NCI-H2029 treated with DMSO at 0.1 percent for 48 hours (cell line): Measurements from ENCODE around the gene AFAP1.

Experiments used
- DNase-seq: peaks from one replicate; lab custom pipeline; 2025; lab: John Stamatoyannopoulos, UW

AFAP1 gene

DNA sequence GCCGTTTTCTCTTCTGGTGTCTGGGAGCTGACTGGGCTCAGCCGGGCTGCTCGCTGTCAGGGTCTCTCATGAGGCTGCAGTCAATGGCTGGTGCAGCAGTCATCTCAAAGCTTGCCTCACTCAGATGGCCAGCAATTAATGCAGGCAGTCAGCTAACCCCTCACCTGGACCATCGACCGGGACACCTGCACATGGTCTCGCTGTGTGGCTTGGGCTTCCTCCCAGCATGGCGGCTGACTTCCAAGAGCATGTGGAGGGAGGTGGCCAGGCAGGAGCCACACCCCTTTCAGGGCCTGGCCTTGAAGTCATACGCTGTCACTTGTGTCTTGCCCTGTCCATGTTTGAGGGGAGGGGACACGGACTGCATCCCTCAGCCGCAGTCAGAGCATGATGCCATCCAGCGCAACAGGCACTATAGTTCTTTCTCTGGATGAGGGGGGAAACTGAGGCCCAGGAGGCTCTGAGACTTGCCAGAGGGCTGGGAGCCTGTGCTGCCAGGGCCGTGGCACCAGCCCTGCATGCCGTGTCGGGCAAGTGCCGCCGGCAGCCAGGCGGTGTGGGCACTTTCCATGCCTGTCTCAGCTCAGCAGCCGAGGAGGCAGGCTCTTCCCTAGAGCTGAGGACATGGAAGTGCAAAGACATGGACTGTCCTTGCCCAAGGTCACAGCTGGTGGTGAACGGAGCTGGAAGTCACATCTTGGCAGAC, 201.8 kb downstream of the AFAP1 start:
- no peak for DNase-seq

DNA sequence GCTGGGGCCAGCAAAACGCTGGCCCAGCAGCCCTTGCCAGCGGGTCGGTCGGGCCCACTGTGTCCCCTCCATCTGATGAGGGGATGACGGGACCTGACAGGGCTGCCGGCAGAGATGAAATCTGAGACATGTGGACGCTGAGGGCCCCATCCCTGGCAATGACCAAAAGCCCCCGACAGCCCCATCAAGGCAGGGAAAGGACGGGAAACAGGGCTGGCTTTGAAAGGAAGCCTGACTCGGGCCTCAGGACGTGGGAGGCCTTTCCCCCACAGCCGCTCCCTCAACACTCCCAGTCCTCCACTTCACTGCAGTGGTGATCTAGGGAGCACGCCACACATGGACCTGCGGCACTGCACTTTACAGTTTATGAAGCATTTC, 202.4 kb downstream of the AFAP1 start:
- no peak for DNase-seq

DNA sequence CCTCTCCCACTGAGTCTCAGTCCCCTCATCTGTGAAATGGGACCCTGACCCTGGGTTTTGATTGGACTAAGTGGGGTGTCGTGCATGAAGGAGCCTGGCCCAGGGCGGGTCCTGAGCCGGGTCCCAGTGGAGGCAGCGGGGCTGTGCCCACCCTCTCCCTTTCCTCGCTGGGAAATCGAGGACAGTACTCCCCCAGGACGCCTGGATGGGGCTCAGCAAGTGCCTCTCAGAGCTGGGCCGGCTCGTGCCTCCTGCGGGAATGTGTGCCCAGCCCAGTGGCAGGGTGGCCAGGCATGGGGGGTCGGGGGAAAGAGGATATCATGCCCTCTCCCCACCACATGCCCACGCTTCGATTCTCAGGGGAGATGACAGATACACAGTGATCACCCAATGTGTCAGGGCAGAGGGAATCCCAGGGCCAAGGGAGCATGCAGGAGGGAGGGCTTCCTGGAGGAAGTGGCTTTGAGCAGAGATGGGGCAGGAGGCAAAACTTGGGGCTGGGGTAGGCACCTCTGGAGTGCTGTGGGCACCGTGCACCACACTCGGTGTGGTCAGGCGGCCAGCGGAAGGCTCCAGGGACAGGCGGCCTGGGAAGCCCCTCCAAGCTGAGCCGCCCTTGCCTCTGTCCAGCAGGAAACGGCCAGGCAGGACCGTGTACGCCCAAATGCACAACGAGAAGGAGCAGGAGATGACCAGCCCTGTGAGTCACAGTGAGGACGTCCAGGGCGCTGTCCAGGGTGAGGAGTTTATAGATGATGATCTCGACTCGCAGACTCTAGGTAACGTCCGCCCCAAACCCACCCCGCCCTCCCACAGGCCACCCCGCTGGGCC, 203.0 kb downstream of the AFAP1 start:
- no peak for DNase-seq

DNA sequence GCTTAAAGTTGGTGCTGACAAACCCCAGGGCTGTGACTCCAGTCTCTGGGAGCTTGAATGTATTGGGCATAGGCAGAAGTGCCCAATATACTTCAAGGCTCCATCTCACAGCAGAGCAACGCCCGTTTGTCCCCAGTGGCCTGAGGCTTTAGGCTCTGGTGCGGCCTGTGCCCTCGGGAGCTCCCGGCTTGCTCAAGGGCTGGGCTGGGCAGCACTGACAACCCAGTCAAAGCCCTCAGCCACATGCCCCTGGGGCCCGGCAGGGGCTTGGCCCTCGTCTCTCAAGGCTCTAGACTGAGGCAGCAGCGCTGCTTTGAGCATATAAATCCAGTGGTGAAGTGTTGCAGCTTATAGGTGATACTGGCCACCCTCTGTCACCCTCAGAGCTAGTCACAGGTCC, 203.7 kb downstream of the AFAP1 start:
- no peak for DNase-seq

DNA sequence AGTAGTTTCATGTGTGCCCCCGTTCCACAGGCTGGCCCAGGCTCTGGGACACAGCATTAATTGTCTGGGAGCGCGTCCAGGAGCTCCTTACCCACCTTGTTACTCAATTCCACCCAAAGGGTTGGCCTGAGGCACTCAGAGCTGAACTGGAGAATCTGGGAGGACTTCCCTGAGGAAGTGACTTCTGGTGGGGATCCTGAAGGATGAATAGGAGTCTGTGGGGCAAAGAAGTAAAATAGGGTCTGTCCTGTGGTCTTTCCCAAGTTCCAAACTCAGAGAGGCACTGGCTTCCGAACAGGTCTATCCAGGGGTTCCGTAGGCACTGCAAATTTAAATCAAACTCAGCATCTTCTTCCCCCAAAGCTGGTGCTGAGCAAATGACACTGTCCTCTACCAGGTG, 204.3 kb downstream of the AFAP1 start:
- DNase-seq = no peak

DNA sequence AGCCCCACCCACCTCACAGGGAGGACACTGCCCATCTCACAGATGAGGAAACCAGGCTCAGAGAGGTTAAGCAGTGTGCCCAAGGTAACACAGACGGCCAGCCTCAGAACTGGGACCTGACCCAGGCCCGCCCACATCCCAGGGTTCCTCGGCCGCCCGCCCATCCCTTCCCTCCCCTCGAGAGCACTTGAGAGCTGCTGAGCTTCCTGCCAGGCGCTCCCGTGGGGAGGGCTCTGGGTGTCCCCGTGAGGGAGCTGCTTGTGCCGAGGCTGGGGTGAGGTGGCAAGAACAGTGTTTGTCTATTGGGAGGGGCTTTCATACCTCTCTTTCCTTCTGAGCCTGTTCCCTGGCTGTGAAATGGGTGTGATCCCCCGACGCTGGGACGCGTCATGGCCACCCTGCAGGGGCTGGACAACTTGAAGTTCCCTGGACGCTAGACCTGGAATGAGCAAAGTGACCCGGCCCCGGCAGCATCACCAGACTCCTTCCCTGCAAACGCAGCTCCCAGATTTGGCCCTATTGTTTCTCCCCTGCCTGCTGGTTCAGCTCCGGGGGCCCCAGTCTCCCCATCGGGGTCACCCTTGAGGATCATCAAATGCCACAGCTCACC, 204.9 kb downstream of the AFAP1 start:
- peak; percentile 8 for DNase-seq

DNA sequence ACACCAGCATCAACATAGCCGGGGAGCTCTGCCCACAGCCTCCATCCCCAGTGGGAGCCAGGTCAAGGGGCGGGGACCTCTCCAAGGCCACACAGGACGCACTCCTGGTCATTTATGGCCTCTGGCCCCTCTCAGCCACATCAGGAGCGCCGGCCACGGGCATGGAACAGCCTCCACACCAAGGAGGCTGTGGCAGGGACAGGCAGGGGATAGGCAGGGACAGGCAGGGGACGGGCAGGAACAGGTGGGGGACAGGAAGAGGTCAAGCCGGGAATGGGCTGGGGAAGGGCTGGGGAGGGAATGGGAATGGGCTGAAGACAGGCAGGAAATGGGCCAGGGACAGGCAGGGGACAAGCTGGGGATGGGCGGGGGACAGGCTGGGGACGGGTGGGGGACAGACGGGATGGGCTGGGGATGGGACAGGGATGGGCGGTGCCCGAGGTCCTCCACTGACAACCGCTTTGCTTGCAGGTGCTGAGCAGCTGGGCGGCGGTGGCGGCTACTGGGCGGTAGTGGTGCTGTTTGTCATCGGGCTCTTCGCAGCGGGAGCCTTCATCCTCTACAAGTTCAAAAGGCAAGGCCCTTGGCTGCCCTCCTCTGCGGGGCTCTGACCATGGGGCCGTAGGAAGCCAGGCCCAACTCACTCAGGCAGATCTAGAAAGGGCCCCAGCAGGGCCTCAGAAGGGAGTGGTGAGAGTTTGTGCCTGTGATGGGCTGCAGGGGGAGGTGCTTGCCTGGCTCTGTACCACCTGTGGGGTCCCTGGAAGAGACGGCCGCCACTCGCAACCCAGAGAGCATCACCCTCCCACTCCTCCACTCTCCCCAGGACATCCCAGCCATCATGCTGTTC, 205.6 kb downstream of the AFAP1 start:
- DNase-seq = no peak

DNA sequence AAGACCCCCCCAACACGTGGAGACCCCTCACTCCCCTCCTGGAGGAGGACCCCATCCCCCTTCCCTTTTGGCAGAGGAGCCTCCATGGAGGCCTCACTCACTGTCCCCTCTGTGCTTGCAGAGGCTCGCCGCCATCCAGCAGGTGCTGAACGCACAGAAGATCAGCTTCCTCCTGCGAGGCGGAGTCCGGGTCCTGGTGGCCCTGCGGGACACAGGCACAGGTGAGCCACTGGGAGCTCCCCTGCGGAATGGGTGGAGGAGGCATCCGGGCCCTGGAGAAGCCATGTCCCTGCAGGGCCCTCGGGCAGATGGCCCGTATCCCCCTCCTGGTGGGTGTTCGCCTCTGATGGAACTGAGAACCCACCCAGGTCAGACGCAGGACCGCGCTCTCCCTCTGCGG, 206.5 kb downstream of the AFAP1 start:
- no peak for DNase-seq

DNA sequence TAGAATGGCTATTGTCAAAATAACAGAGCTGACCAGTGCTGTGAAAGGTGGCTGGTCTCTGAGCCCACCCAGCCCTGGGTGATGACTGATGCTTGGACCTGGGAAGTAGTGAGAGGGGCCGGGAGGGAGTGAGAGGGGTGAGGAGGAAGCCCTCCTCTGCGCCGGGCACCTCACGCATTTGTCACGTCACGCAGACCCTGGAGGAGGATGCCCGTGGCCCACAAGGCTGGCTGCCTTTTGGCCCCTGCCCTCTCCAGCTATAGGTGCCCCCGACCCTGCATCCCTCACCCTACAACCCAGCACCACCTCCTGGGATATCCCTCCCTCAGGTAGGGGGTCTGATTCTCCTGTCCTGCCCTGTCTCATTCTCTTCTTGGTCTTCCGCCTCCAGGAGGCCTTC, 207.4 kb downstream of the AFAP1 start:
- no peak for DNase-seq

DNA sequence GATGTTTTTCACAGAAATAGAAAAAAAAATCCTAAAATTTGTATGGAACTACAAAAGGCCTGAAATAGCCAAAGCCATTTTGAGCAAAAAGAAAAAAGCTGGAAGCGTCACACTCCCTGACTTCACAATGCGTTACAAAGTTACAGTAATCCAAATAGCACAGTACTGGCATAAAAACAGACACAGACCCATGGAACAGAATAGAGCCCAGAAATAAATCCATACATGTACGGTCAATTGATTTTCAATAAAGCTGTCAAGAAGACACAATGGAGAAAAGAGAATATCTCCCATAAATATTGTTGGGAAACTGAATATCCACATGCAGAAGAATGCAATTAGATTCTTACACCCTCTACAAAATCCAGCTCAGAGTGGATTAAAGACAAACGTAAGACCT, 208.2 kb downstream of the AFAP1 start:
- no peak for DNase-seq

DNA sequence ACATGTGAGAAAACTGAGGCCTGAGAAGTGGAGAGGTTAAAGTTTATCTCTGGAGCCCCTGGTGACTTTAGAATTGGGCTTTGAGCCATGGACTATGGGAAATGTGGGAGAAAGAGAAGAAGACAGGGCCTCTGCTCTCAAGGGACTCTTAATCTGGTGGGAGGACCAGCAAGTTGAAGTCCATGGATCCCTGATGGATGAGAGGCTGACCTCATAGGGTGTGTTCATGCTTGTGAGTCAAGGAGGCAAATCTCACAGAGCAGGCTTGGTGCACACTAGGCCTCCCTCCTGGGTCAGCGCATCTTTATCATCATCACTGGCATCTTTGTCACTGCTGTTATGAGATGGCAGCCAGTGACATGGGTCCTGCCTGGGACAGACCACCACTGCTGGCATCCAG, 211.9 kb downstream of the AFAP1 start:
- DNase-seq = no peak

DNA sequence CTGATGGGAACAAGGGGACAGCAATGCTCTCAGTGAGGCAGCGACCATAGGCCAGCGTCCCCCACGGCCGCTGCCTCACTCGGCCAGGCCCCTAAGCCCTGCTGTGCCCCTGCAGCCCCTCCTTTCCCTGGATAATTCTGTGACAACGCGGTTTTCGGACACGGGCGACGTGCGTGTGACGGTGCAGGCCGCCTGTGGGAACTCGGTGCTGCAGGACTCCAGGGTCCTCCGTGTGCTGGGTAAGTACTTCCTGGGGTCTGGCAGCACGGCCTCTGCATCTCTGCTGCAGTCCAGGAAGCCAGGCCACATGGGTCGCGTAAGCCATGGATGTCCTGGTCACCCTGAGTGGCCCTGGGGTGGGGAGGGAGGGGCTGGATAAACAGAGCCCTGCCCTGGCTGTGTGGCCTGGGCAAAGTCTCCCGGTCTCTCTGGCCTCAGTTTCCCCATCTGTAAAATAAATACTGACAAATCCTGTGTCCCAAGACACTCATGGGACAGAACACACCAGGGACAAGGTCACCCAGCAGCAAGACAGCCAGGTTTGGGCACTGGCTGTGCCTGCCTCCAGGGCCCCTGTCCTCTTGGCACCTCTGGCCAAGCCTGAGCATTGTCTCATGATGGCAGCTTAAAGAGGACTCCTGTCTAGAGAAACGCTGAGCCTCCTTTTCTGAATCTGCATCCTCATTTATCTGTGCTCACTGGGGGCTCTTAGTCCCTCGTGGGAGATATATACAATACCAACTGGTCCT, 212.8 kb downstream of the AFAP1 start:
- no peak for DNase-seq

DNA sequence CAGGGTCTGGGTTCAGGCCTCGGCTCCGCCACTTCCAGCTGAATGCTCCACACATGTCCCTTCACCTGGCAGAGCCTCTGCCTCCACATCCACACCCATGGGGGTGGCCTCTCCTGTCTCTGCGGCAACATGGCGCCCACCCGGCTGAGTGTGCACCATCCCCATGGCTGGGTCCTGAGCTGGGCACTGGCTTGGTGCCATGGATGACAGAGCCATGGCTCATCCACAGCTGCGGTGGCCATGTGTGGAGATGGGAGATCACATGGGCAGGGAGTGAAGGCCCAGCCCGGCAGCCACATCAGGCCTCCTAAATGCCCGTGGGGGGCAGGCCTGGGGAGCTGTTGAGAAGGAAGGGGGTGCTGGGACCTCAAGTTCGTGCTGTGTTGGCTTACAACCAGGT, 213.7 kb downstream of the AFAP1 start:
- no peak for DNase-seq

DNA sequence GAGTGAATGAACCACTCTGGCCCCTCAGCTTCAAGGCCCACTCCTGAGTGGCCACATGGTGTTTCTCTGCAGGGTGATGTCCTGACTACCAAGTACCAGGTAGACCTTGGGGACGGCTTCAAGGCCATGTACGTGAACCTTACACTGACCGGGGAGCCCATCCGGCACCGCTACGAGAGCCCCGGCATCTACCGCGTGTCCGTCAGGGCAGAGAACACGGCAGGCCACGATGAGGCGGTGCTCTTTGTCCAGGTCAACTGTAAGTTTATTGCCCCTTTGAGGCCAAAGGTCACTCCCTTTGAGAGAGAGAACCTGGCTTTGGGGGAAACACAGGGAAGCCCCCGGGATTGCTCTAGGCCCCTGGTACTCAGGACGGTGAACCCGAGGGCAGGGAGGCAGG, 216.0 kb downstream of the AFAP1 start:
- DNase-seq = no peak

DNA sequence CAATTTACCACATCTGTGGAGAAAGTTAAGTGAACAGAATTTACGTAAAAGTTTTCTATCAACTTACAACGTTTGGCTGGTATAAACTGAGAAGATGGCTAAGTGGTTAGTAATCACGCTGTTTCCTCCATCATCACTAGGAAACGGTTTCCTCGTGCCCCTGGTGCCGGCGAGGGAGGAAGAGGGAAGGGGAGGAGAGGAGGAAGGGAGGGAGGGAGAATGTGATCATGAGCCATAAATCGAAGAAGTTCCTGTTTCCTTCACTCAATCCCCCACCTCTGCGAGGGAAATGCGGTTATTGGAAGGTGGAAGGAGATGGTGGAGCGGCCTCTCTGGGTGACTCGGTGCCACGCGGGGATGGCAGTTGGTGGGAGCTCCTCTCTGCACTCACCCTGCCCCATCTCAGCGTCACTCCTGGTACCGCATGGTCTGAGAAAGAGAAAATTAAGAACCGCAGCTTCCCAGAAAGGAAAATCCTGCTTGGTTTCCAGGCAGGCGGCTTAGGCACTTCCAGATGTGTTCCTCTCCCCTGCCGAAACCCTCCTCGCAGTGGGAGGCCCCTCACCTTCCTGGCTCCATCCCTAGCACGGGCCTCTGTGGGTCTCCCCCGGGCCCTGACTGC, 216.8 kb downstream of the AFAP1 start:
- no peak for DNase-seq

DNA sequence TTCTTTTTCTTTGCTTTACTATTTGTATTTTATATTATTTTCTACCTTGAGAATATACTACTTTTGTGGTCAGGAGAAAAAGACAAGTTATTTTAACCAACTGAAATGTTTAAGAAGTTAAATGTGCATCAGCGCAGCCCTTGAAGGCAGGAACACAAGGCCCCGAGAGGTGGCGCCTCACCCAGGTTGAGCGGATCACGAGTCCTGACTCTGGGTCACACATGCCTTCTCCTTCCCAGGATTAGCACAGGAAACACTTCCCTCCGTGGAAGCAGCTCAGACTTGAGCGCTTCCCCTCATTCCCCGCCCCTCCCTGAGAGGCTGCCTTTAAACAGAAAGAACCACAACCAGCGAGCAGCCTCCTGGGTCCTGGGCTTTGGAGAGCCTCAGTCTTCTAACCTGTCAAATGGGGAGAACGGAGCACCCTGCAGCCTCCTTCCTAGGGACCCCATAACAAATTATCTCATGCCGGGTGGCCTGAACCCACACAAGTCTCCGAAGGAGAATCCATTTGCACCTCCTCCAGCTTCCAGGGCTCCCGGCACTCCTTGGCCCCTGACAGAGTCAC, 217.6 kb downstream of the AFAP1 start:
- DNase-seq = no peak

DNA sequence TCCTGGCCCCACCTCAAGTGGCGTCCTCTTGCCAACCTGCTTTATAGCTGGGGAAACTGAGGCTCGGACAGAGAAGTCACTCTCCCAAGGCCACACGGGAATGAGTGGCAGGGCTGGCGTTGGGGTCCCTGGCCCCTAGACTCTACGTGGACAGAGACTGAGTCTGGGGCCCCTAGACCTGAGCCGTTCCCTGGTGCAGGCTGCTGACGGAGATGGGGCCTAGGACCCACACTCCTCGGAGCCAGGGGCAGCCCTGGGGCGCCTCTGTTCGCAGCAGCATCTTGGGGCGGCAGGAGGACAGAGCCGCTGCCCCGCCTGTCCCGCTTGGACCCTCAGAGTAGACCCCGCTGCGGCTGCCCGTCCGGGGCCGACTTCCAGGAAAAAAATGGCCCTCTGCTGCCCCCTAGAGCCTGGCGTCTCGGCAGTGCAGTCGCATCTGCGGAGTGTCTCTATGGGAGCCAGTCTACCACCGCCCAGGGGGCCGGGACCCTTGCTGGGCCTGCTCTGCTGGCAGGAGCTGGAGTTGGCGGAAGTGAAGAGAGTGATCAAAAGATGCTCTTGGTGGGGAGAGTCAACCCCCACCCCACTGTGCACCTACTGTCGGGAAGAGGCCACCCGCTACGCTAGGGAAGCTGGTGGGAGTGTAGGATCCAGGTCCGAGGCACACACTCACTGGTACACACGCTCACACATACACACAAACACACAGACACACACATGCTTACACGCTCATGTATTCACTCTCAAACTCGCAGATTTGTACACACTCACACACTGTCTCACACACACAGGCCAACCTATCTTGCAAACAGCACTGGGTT, 220.1 kb downstream of the AFAP1 start:
- DNase-seq = no peak

DNA sequence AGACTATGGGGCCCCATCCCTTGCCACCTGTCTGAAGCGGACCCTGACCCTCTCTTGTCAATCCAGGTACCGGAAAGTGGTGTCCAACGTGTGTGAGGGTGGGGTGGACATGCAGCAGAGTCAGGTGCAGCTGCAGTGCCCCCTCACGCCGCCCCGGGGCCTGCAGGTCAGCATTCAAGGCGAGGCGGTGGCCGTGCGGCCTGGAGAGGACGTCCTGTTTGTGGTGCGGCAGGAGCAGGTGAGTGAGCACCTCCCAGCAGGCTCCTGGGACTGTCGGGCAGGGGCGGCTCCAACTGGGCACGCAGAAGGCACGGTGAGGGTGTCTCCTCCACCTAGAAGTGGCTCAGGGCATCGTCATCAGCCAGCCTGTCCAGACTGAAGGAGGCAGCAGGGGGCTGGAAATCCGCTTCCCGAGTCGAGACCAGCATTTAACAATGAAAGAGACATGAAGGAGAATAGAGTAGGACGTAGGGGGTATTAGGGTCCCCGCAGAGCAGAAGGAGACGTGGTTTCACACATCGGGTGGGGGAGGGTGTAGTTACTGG, 221.6 kb downstream of the AFAP1 start:
- DNase-seq = no peak

DNA sequence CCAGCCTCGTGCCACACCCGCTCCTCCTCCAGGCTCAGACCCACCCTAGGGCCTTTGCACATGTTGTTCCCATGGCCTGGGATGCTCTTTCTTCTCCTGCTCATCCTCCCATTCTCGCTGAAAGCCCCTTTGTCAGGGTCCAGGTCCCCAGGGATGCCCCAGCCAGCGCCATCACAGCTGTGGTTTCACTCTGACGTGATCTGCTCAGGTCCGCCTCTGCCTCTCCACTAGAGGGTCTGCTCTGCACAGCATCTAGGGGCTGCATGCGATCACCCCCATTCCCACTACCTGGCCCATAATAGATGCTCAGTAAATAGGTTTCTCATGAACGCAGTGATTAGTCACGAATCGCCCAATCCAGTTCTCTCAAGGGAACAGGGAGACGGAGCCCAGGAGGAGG, 222.5 kb downstream of the AFAP1 start:
- no peak for DNase-seq
